H9 (cell line): ENCODE measurements around the gene KIFC3. TPM values are rescaled to one million over a fixed set of nuclear protein-coding genes. Genes with fewer than 3 reads are reported as not detected.

Source experiments
- DNase-seq: peaks from one replicate; pipeline ENCODE4 v3.0.0-alpha.2; 2017
- H2AFZ ChIP-seq: one replicate; pipeline ENCODE4 v1.6.1; 2013; ENCODE audit warnings: mild to moderate bottlenecking, low read length, control low read depth, moderate library complexity
- H2AK5ac ChIP-seq: 2 replicates; pipeline ENCODE4 v1.6.1; 2013; ENCODE audit warnings: low read length, control low read depth, mixed read lengths; ENCODE audit not compliant: insufficient read length
- H2BK120ac ChIP-seq: one replicate; pipeline ENCODE4 v1.6.1; 2013; ENCODE audit warnings: low read depth, mild to moderate bottlenecking, low read length, control low read depth, inconsistent platforms; ENCODE audit not compliant: poor library complexity, severe bottlenecking
- H2BK12ac ChIP-seq: 2 replicates; pipeline ENCODE4 v1.6.1; 2013; ENCODE audit warnings: low read length, control low read depth, mixed read lengths, low read depth; ENCODE audit not compliant: insufficient read length
- H2BK15ac ChIP-seq: 2 replicates; pipeline ENCODE4 v1.6.1; 2013; ENCODE audit warnings: low read depth, low read length, control low read depth
- H2BK20ac ChIP-seq: one replicate; pipeline ENCODE4 v1.6.1; 2013; ENCODE audit warnings: low read depth, mild to moderate bottlenecking, low read length, control low read depth, inconsistent platforms; ENCODE audit not compliant: poor library complexity, severe bottlenecking
- H2BK5ac ChIP-seq: 2 replicates; pipeline ENCODE4 v1.6.1; 2013; ENCODE audit warnings: low read length, control low read depth, mixed read lengths; ENCODE audit not compliant: insufficient read length
- H3K14ac ChIP-seq: 2 replicates; pipeline ENCODE4 v1.6.1; 2013; ENCODE audit warnings: low read length, control low read depth; ENCODE audit not compliant: insufficient read depth
- H3K18ac ChIP-seq: 2 replicates; pipeline ENCODE4 v1.6.1; 2013; ENCODE audit warnings: low read depth, mild to moderate bottlenecking, mixed read lengths, low read length, control low read depth; ENCODE audit not compliant: insufficient read length
- H3K23ac ChIP-seq: 2 replicates; pipeline ENCODE4 v1.6.1; 2013; ENCODE audit warnings: low read length, control low read depth, mixed read lengths, low read depth; ENCODE audit not compliant: insufficient read length
- H3K23me2 ChIP-seq: 2 replicates; pipeline ENCODE4 v1.6.1; 2013; ENCODE audit warnings: low read depth, mild to moderate bottlenecking, mixed read lengths, low read length, control low read depth; ENCODE audit not compliant: insufficient read length, poor library complexity, severe bottlenecking
- H3K27ac ChIP-seq: 2 replicates; pipeline ENCODE4 v1.5.1; 2013; ENCODE audit warnings: low read length, control low read depth, mixed read lengths, low read depth; ENCODE audit not compliant: insufficient read length
- H3K27me3 ChIP-seq: 2 replicates; pipeline ENCODE4 v1.6.1; 2013; ENCODE audit warnings: low read length, control low read depth, inconsistent platforms; ENCODE audit not compliant: insufficient read depth
- H3K4ac ChIP-seq: 2 replicates; pipeline ENCODE4 v1.6.1; 2013; ENCODE audit warnings: low read depth, mild to moderate bottlenecking, control low read depth, inconsistent platforms, low read length, moderate library complexity
- H3K4me1 ChIP-seq: 2 replicates; pipeline ENCODE4 v1.6.1; 2013; ENCODE audit warnings: low read length, control low read depth, inconsistent platforms; ENCODE audit not compliant: insufficient read depth
- H3K4me2 ChIP-seq: 2 replicates; pipeline ENCODE4 v1.6.1; 2013; ENCODE audit warnings: low read length, control low read depth, mixed read lengths; ENCODE audit not compliant: insufficient read length, insufficient read depth
- H3K56ac ChIP-seq: 2 replicates; pipeline ENCODE4 v1.6.1; 2013; ENCODE audit warnings: low read depth, mild to moderate bottlenecking, mixed read lengths, low read length, control low read depth; ENCODE audit not compliant: insufficient read length
- H3K79me1 ChIP-seq: 2 replicates; pipeline ENCODE4 v1.6.1; 2013; ENCODE audit warnings: low read depth, mild to moderate bottlenecking, moderate library complexity, low read length, control low read depth, inconsistent platforms; ENCODE audit not compliant: insufficient read depth, poor library complexity, severe bottlenecking
- H3K79me2 ChIP-seq: 2 replicates; pipeline ENCODE4 v1.6.1; 2013; ENCODE audit warnings: low read length, control low read depth, inconsistent platforms; ENCODE audit not compliant: insufficient read depth
- H3K9ac ChIP-seq: 2 replicates; pipeline ENCODE4 v1.6.1; 2013; ENCODE audit warnings: low read length, control low read depth, mixed read lengths; ENCODE audit not compliant: insufficient read length; ENCODE audit errors: extremely low read depth
- H3K9me3 ChIP-seq: one replicate; pipeline ENCODE4 v1.6.1; 2013; ENCODE audit warnings: low read depth, low read length, inconsistent platforms; ENCODE audit not compliant: control insufficient read depth
- H3T11ph ChIP-seq: one replicate; pipeline ENCODE4 v1.6.1; 2013; ENCODE audit warnings: mild to moderate bottlenecking, low read length, control low read depth, inconsistent platforms
- H4K20me1 ChIP-seq: one replicate; pipeline ENCODE4 v1.6.1; 2013; ENCODE audit not compliant: control insufficient read depth, insufficient read length, insufficient read depth
- H4K5ac ChIP-seq: 2 replicates; pipeline ENCODE4 v1.6.1; 2013; ENCODE audit warnings: low read depth, mild to moderate bottlenecking, mixed read lengths, low read length, control low read depth; ENCODE audit not compliant: insufficient read length
- H4K8ac ChIP-seq: replicated peaks from 2 replicates; pipeline ENCODE4 v1.6.1; 2013; ENCODE audit warnings: low read length, control low read depth, mixed read lengths, low read depth; ENCODE audit not compliant: insufficient read length
- H4K91ac ChIP-seq: 2 replicates; pipeline ENCODE4 v1.6.1; 2013; ENCODE audit warnings: low read depth, mild to moderate bottlenecking, moderate library complexity, mixed read lengths, low read length, control low read depth; ENCODE audit not compliant: insufficient read length
- H3K27ac Mint-ChIP-seq, 3 experiments: 2 replicates in 2 of 3; 3 replicates in 1 of 3; pipeline ENCODE4 v1.8.0; 2020 to 2021; ENCODE audit warnings: mixed read lengths in 3 of 3, mild to moderate bottlenecking in 1 of 3, moderate library complexity in 1 of 3
- H3K27me3 Mint-ChIP-seq: 2 replicates; pipeline ENCODE4 v1.8.0; 2021; ENCODE audit warnings: low read depth, mild to moderate bottlenecking, moderate library complexity, mixed read lengths
- H3K36me3 Mint-ChIP-seq, 3 experiments: 2 replicates in 2 of 3; 3 replicates in 1 of 3; pipeline ENCODE4 v1.8.0; 2020 to 2021; ENCODE audit warnings: low read depth in 3 of 3, mixed read lengths in 3 of 3; ENCODE audit not compliant: insufficient read depth in 1 of 3
- H3K4me1 Mint-ChIP-seq, 2 experiments: 2 replicates each; pipeline ENCODE4 v1.8.0; 2020; ENCODE audit warnings: mixed read lengths in 2 of 2
- H3K4me3 Mint-ChIP-seq, 2 experiments: 2 replicates in 1 of 2; 3 replicates in 1 of 2; pipeline ENCODE4 v1.8.0; 2020 to 2021; ENCODE audit warnings: mild to moderate bottlenecking in 2 of 2, mixed read lengths in 2 of 2, moderate library complexity in 1 of 2
- H3K9me3 Mint-ChIP-seq, 2 experiments: 2 replicates in 1 of 2; 3 replicates in 1 of 2; pipeline ENCODE4 v1.8.0; 2020; ENCODE audit warnings: mild to moderate bottlenecking in 2 of 2, mixed read lengths in 2 of 2, moderate library complexity in 1 of 2
- whole genome bisulfite sequencing: extraction: QIAGEN DNeasy Blood & Tissue Kit; methylation state at CpG from one replicate; pipeline ENCODE4 v1.1.7; 2013; ENCODE audit warnings: missing lambda C conversion rate, low lambda C conversion rate, mixed read lengths; ENCODE audit not compliant: insufficient read length; ENCODE audit errors: extremely low coverage; 5-methylcytosine and 5-hydroxymethylcytosine counted together
- total RNA-seq: library from RNA; stranded (reverse); gene quantifications from 2 replicates; pipeline ENCODE4 v1.2.1, GENCODE V29; 2021
- TF ChIP-seq, protein P1 (sequence below): fragments of 200-600 bp; sonication (generic); conservative IDR thresholded peaks from 3 replicates; pipeline ENCODE4 v1.8.0; 2021; ENCODE audit warnings: antibody characterized with exemption, mild to moderate bottlenecking

KIFC3 gene
- total RNA-seq, 1 experiment from 2014 or later, result 5.0 TPM

GRCh38 chr16:57758331-57759117 is 43.8 kb downstream of the KIFC3 start:
- no peak overlapping the region for H2BK15ac ChIP-seq
- no peaks in the 10 kb centered on the region for H3K9me3 ChIP-seq
- TF ChIP-seq, protein P1, sequence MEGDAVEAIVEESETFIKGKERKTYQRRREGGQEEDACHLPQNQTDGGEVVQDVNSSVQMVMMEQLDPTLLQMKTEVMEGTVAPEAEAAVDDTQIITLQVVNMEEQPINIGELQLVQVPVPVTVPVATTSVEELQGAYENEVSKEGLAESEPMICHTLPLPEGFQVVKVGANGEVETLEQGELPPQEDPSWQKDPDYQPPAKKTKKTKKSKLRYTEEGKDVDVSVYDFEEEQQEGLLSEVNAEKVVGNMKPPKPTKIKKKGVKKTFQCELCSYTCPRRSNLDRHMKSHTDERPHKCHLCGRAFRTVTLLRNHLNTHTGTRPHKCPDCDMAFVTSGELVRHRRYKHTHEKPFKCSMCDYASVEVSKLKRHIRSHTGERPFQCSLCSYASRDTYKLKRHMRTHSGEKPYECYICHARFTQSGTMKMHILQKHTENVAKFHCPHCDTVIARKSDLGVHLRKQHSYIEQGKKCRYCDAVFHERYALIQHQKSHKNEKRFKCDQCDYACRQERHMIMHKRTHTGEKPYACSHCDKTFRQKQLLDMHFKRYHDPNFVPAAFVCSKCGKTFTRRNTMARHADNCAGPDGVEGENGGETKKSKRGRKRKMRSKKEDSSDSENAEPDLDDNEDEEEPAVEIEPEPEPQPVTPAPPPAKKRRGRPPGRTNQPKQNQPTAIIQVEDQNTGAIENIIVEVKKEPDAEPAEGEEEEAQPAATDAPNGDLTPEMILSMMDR, result no peak
- no peak overlapping the region for H3K18ac ChIP-seq
- no peak overlapping the region for H3K27ac ChIP-seq
- H3K23ac ChIP-seq, result no peak overlapping the region
- H3K4me2 ChIP-seq, result no peak overlapping the region
- no peak overlapping the region for H3K14ac ChIP-seq
- no peak overlapping the region for H3T11ph ChIP-seq
- no peaks in the 10 kb centered on the region for H3K79me2 ChIP-seq
- H3K56ac ChIP-seq, result no peak overlapping the region
- no peaks in the 10 kb centered on the region for H3K9me3 Mint-ChIP-seq
- H3K9ac ChIP-seq, result no peak overlapping the region
- H2BK5ac ChIP-seq, result no peak overlapping the region
- H3K23me2 ChIP-seq, result no peaks in the 10 kb centered on the region
- no peak overlapping the region for H3K4me3 Mint-ChIP-seq
- H4K5ac ChIP-seq, result no peak overlapping the region
- H4K20me1 ChIP-seq, result peaks cover 3% of the 10 kb centered on the region
- no peak overlapping the region for H2BK120ac ChIP-seq
- no CpG with 5 or more reads among the region's 33 CpGs for WGBS
- no peak overlapping the region for H2BK20ac ChIP-seq
- H3K27me3 Mint-ChIP-seq, result no peaks in the 10 kb centered on the region
- no peaks in the 10 kb centered on the region; the same call in 1 of the 2 replicates for H3K4me1 ChIP-seq
- peaks cover 6 to 18% of the 10 kb centered on the region in 2 experiments for H3K4me1 Mint-ChIP-seq
- H2AFZ ChIP-seq, result no peak overlapping the region
- H3K27me3 ChIP-seq, result no peaks in the 10 kb centered on the region
- H4K8ac ChIP-seq, result no peak overlapping the region
- no peak overlapping the region for H3K27ac Mint-ChIP-seq
- H3K36me3 Mint-ChIP-seq, result peaks cover 4 to 25% (median 22%) of the 10 kb centered on the region in 3 experiments; a peak in 6 of 7 replicates
- no peak overlapping the region for H2BK12ac ChIP-seq
- no peak overlapping the region for H4K91ac ChIP-seq
- no peak overlapping the region for H2AK5ac ChIP-seq
- no peak overlapping the region for H3K4ac ChIP-seq
- no peaks in the 10 kb centered on the region for H3K79me1 ChIP-seq
- no peak for DNase-seq
